ENCODE data around the gene FGA.

FGA gene

GRCh38 chr4:154578919-154579318 is 11.6 kb downstream of the FGA start:
- DNase-seq: no peak

GRCh38 chr4:154577324-154577723 is 13.2 kb downstream of the FGA start:
- DNase-seq: no peak

DNA sequence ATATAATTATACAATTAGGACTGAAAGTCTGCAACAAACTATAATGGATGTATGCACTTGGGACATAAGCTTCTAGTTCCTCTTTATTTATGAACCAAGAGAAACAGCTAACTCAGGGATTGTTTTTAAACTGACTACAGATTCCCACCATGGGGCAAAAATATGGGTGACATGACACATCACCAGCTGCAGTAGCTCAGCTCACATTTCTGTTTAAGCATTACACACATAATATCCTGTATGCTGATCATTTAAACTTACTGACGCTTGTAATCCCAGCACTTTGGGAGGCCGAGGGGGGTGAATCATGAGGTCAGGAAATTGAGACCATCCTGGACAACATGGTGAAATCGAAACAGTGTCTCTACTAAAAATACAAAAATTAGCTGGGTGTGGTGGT is 16.2 kb downstream of the FGA start:
- no peak for DNase-seq

- DNase-seq: no peak
Observed at GRCh38 chr4:154573190-154573870, 17.2 kb downstream of the FGA start.

DNA sequence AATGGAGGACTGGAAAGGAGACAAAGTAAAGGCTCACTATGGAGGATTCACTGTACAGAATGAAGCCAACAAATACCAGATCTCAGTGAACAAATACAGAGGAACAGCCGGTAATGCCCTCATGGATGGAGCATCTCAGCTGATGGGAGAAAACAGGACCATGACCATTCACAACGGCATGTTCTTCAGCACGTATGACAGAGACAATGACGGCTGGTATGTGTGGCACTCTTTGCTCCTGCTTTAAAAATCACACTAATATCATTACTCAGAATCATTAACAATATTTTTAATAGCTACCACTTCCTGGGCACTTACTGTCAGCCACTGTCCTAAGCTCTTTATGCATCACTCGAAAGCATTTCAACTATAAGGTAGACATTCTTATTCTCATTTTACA is 21.0 kb downstream of the FGA start:
- DNase-seq: no peak

GRCh38 chr4:154569028-154569427 is 21.5 kb downstream of the FGA start:
- DNase-seq: no peak

- DNase-seq: no peak
Observed at GRCh38 chr4:154566639-154567204, 23.8 kb downstream of the FGA start.

DNA sequence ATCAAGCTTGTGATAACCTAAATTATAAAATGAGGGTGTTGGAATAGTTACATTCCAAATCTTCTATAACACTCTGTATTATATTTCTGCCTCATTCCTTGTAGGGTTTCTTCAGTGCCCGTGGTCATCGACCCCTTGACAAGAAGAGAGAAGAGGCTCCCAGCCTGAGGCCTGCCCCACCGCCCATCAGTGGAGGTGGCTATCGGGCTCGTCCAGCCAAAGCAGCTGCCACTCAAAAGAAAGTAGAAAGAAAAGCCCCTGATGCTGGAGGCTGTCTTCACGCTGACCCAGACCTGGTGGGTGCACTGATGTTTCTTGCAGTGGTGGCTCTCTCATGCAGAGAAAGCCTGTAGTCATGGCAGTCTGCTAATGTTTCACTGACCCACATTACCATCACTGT is 24.8 kb downstream of the FGA start:
- no peak for DNase-seq

- no peak for DNase-seq
Observed at GRCh38 chr4:154564311-154564710, 26.2 kb downstream of the FGA start.

DNA sequence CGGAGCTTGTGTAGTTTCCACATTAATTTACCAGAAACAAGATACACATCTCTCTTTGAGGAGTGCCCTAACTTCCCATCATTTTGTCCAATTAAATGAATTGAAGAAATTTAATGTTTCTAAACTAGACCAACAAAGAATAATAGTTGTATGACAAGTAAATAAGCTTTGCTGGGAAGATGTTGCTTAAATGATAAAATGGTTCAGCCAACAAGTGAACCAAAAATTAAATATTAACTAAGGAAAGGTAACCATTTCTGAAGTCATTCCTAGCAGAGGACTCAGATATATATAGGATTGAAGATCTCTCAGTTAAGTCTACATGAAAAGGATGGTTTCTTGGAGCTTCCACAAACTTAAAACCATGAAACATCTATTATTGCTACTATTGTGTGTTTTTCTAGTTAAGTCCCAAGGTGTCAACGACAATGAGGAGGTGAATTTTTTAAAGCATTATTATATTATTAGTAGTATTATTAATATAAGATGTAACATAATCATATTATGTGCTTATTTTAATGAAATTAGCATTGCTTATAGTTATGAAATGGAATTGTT is 27.8 kb downstream of the FGA start, which contains the start of gene FGB:
Gene FGB (plus strand): TSS at position 315 of the 558 bp plus-strand sequence. CDS start 8 bp downstream, at position 323.
- DNase-seq: no peak

GRCh38 chr4:154560824-154561231 is 29.7 kb downstream of the FGA start:
- no peak for DNase-seq

- DNase-seq: no peak
Observed at GRCh38 chr4:154560419-154560801, 30.1 kb downstream of the FGA start.

GRCh38 chr4:154559494-154560418 is 30.8 kb downstream of the FGA start:
- peak; percentile 44 to 55 (median 54) for DNase-seq

- DNase-seq: no peak
Observed at GRCh38 chr4:154559141-154559493, 31.4 kb downstream of the FGA start.

GRCh38 chr4:154551872-154552686 is 38.5 kb downstream of the FGA start:
- DNase-seq: peak; percentile 74 to 84 (median 81)

DNA sequence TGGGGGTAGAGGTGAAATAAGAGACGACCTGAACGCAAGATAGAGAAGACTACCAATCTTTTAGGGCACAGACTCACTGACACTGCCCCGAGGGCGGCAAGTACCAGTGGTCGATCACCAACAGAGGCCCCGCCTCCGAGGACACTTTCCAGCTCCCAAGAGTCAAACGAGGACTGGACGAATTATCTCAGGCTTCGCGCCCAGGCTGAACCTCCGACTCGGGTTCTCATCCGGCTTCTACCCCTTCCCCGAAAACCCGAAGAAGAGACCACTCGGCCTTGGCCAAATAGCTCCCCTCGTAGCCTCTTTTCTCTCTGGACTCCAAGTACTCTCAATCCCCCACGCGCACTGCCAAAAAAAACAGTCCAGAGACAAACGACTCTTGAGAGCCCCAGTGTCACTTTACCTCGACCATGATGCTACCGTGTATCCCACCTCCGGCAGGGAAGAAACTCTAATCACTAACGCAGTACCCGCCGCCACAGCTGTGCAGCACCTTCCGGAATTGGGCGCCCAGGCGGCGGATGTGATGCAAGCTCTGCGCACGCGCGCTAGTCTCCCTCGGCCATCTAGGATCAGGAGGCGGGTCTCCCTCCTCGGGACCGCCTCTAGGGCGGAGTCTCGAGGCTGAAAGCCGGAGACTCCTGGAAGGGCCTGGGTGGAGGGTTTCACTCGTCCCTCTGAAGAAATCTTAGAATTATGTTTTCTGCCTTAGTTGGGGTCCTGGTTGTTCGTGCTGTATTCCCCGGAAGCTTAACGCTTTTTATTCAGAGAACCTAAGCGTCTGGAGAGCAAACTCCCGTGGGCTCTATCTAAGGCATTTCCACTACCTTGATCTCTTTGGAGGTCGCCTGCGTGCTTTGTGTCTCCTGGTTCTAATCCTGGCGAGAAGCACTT is 40.4 kb downstream of the FGA start, which contains the start of gene PLRG1:
Gene PLRG1 (minus strand): TSS at position 507 of the 897 bp plus-strand sequence. CDS start 92 bp downstream, at position 415.
- peak; percentile 98 to 99 (median 99) for DNase-seq

- DNase-seq: no peak
Observed at GRCh38 chr4:154545689-154546088, 44.9 kb downstream of the FGA start.

DNA sequence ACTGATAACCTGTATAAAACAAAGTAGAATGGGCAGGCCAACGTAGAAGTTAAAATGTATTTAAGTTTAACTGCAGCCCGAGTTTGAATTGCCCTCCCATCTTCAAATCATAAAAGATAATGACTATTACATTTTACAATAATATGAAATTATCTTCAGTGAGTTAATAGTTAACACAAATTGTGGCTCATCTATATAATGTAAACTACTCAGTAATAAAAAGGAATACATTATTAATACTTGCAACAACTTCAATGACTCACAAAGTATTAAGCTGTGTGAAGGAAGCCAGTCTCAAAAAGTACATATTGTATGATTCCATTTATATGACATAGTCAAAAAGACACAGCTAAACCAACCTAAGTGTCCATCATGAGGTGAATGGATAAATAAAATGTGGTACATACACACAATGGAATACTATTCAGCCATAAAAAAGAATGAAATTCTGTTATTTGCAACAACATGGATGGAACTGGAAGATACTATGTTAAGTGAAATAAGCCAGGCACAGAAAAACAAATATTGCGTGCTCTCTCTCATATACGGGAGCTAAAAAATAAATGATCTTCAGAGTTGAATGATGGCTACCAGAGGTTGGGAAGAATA is 48.2 kb downstream of the FGA start:
- DNase-seq: no peak

Measured in suppressor macrophage treated with lipopolysaccharide for 1 hour (primary cell).